ENCODE data around the gene BCL2L14. TPM values are rescaled to one million over a fixed set of nuclear protein-coding genes. Genes with fewer than 3 reads are reported as not detected.
A peak's percentile ranks its signal among the peaks of the same experiment; 100 is the strongest.
"Not testable (repeated sequence)": the region's sequence is repeated elsewhere in the genome, so short reads cannot be mapped to it uniquely, and the experiment has no call there.

The BCL2L14 gene
- total RNA-seq, 2 experiments from 2014 or later, result 11.5 to 12.7 TPM

GRCh38 chr12:12091071-12091470 is 20.3 kb downstream of the BCL2L14 start:
- ChIA-PET CTCF (no interaction called here), POLR2A (no interaction called here)
- H3K4me1 Mint-ChIP-seq (ENCODE audit: low read depth), result no peaks in the 10 kb centered on the region
- no peak for DNase-seq
- intact Hi-C loops (cut with micrococcal nuclease), result no loop called here
- no peaks in the 10 kb centered on the region for H3K9me3 Mint-ChIP-seq
- peaks cover 1% of the 10 kb centered on the region for H3K27me3 Mint-ChIP-seq
- no peak overlapping the region for H3K4me3 Mint-ChIP-seq
- peaks cover 12% of the 10 kb centered on the region for H3K36me3 Mint-ChIP-seq
- no peak overlapping the region for H3K27ac Mint-ChIP-seq

- peaks cover 1% of the 10 kb centered on the region for H3K27me3 Mint-ChIP-seq
- POLR2A ChIA-PET, result no interaction called here
- no peak for DNase-seq
- CTCF ChIA-PET, result no interaction called here
- H3K9me3 Mint-ChIP-seq, result no peaks in the 10 kb centered on the region
- no peaks in the 10 kb centered on the region for H3K4me1 Mint-ChIP-seq (ENCODE audit: low read depth)
- H3K27ac Mint-ChIP-seq, result no peak overlapping the region
- peaks cover 12% of the 10 kb centered on the region for H3K36me3 Mint-ChIP-seq
- intact Hi-C loops (cut with micrococcal nuclease), result no loop called here
- no peak overlapping the region for H3K4me3 Mint-ChIP-seq
These were observed 21.4 kb downstream of the BCL2L14 start for GRCh38 chr12:12091977-12092663.

GRCh38 chr12:12094481-12094880 is 23.7 kb downstream of the BCL2L14 start:
- ChIA-PET CTCF (no interaction called here), POLR2A (interaction anchor here (0.6 to 0.7 kb wide), 2 partner anchors 12 to 53 kb away, joined by 3 to 4 read pairs; no protein-coding TSS in a partner anchor)
- intact Hi-C loops (cut with micrococcal nuclease), result no loop called here
- H3K27me3 Mint-ChIP-seq, result peaks cover 1% of the 10 kb centered on the region
- H3K4me3 Mint-ChIP-seq, result no peak overlapping the region
- no peak overlapping the region for H3K27ac Mint-ChIP-seq
- no peak for DNase-seq
- peaks cover 14% of the 10 kb centered on the region for H3K36me3 Mint-ChIP-seq
- no peaks in the 10 kb centered on the region for H3K4me1 Mint-ChIP-seq (ENCODE audit: low read depth)
- no peaks in the 10 kb centered on the region for H3K9me3 Mint-ChIP-seq

- H3K9me3 Mint-ChIP-seq, result no peaks in the 10 kb centered on the region
- POLR2A ChIA-PET, result interaction anchor here (0.6 to 0.7 kb wide), 2 partner anchors 13 to 52 kb away, joined by 3 to 4 read pairs; no protein-coding TSS in a partner anchor
- H3K27me3 Mint-ChIP-seq, result peaks cover 1% of the 10 kb centered on the region
- no peak overlapping the region for H3K4me3 Mint-ChIP-seq
- intact Hi-C loops (cut with micrococcal nuclease), result no loop called here
- CTCF ChIA-PET, result no interaction called here
- peaks cover 16% of the 10 kb centered on the region for H3K36me3 Mint-ChIP-seq
- no peak for DNase-seq
- H3K27ac Mint-ChIP-seq, result no peak overlapping the region
- H3K4me1 Mint-ChIP-seq (ENCODE audit: low read depth), result no peaks in the 10 kb centered on the region
These were observed 24.3 kb downstream of the BCL2L14 start for GRCh38 chr12:12095021-12095420.

- intact Hi-C loops (cut with micrococcal nuclease), result no loop called here
- Mint-ChIP-seq H3K27ac (no peak overlapping the region), H3K27me3 (no peaks in the 10 kb centered on the region), H3K9me3 (no peaks in the 10 kb centered on the region), H3K4me3 (no peak overlapping the region), H3K36me3 (peaks cover 21% of the 10 kb centered on the region), H3K4me1 (ENCODE audit: low read depth) (no peaks in the 10 kb centered on the region)
- DNase-seq, result no peak
- ChIA-PET POLR2A (no interaction called here), CTCF (no interaction called here)
These were observed 27.4 kb downstream of the BCL2L14 start for GRCh38 chr12:12097891-12098690.

- intact Hi-C loops (cut with micrococcal nuclease), result no loop called here
- Mint-ChIP-seq H3K27ac (no peak overlapping the region), H3K9me3 (peaks cover 3% of the 10 kb centered on the region), H3K4me3 (no peak overlapping the region), H3K27me3 (no peaks in the 10 kb centered on the region), H3K36me3 (peaks cover 24% of the 10 kb centered on the region), H3K4me1 (ENCODE audit: low read depth) (no peaks in the 10 kb centered on the region)
- CTCF ChIA-PET, result no interaction called here
- POLR2A ChIA-PET, result no interaction called here
- DNase-seq, result no peak
These were observed 27.9 kb downstream of the BCL2L14 start for GRCh38 chr12:12098691-12099015.

GRCh38 chr12:12099102-12099501 is 28.4 kb downstream of the BCL2L14 start:
- ChIA-PET CTCF (no interaction called here), POLR2A (no interaction called here)
- peaks cover 24% of the 10 kb centered on the region for H3K36me3 Mint-ChIP-seq
- H3K9me3 Mint-ChIP-seq, result peaks cover 7% of the 10 kb centered on the region
- H3K27me3 Mint-ChIP-seq, result no peaks in the 10 kb centered on the region
- no peak overlapping the region for H3K4me3 Mint-ChIP-seq
- intact Hi-C loops (cut with micrococcal nuclease), result no loop called here
- H3K27ac Mint-ChIP-seq, result no peak overlapping the region
- no peak for DNase-seq
- no peaks in the 10 kb centered on the region for H3K4me1 Mint-ChIP-seq (ENCODE audit: low read depth)

GRCh38 chr12:12107678-12108077 is 36.9 kb downstream of the BCL2L14 start:
- no peak overlapping the region for H3K27ac Mint-ChIP-seq
- intact Hi-C loops (cut with micrococcal nuclease), result no loop called here
- H3K4me1 Mint-ChIP-seq (ENCODE audit: low read depth), result no peaks in the 10 kb centered on the region
- DNase-seq, result no peak
- peaks cover 5% of the 10 kb centered on the region for H3K36me3 Mint-ChIP-seq
- peaks cover 34% of the 10 kb centered on the region for H3K9me3 Mint-ChIP-seq
- ChIA-PET POLR2A (no interaction called here), CTCF (no interaction called here)
- H3K4me3 Mint-ChIP-seq, result no peak overlapping the region
- no peaks in the 10 kb centered on the region for H3K27me3 Mint-ChIP-seq

- Mint-ChIP-seq H3K27me3 (peaks cover 3% of the 10 kb centered on the region), H3K4me1 (ENCODE audit: low read depth) (no peaks in the 10 kb centered on the region), H3K4me3 (no peak overlapping the region), H3K27ac (no peak overlapping the region), H3K36me3 (no peaks in the 10 kb centered on the region), H3K9me3 (peaks cover 32% of the 10 kb centered on the region)
- ChIA-PET POLR2A (no interaction called here), CTCF (no interaction called here)
- intact Hi-C loops (cut with micrococcal nuclease), result no loop called here
- no peak for DNase-seq
These were observed 37.8 kb downstream of the BCL2L14 start for GRCh38 chr12:12108441-12109058.

- CTCF ChIA-PET; H3K27me3 Mint-ChIP-seq; H3K36me3 Mint-ChIP-seq; H3K4me1 Mint-ChIP-seq (ENCODE audit: low read depth); POLR2A ChIA-PET; intact Hi-C loops (cut with micrococcal nuclease): not testable (repeated sequence)
- H3K4me3 Mint-ChIP-seq, result peak overlapping the region; percentile 63
- H3K9me3 Mint-ChIP-seq, result peaks cover 22% of the 10 kb centered on the region
- H3K27ac Mint-ChIP-seq, result peak overlapping the region; percentile 25
- peak; percentile 53 for DNase-seq
These were observed 40.3 kb downstream of the BCL2L14 start for GRCh38 chr12:12110923-12111555.

GRCh38 chr12:12115514-12115913 is 44.8 kb downstream of the BCL2L14 start:
- ChIA-PET CTCF (no interaction called here), POLR2A (no interaction called here)
- Mint-ChIP-seq H3K9me3 (no peaks in the 10 kb centered on the region), H3K36me3 (no peaks in the 10 kb centered on the region), H3K4me3 (no peak overlapping the region), H3K4me1 (ENCODE audit: low read depth) (no peaks in the 10 kb centered on the region), H3K27ac (no peak overlapping the region), H3K27me3 (peaks cover 3% of the 10 kb centered on the region)
- intact Hi-C loops (cut with micrococcal nuclease), result no loop called here
- no peak for DNase-seq

- H3K4me3 Mint-ChIP-seq, result no peak overlapping the region
- intact Hi-C loops (cut with micrococcal nuclease), result no loop called here
- no peaks in the 10 kb centered on the region for H3K9me3 Mint-ChIP-seq
- H3K36me3 Mint-ChIP-seq, result no peaks in the 10 kb centered on the region
- no peak for DNase-seq
- CTCF ChIA-PET, result interaction anchor here (0.6 kb wide), 1 partner anchor 377 kb away, joined by 3 read pairs; no protein-coding TSS in a partner anchor
- peaks cover 3% of the 10 kb centered on the region for H3K27me3 Mint-ChIP-seq
- H3K27ac Mint-ChIP-seq, result no peak overlapping the region
- POLR2A ChIA-PET, result no interaction called here
- H3K4me1 Mint-ChIP-seq (ENCODE audit: low read depth), result no peaks in the 10 kb centered on the region
These were observed 45.9 kb downstream of the BCL2L14 start for GRCh38 chr12:12116677-12117076.

Measured in activated CD4-positive, alpha-beta memory T cell treated with anti-CD3 and anti-CD28 coated beads for 36 hours (primary cell).